COLO829 (cell line): ENCODE results near the gene WDR54.

Experiments used
- DNase-seq: peaks from one replicate; pipeline ENCODE4 v3.0.0; 2012; ENCODE audit warnings: low spot score

The WDR54 gene

GRCh38 chr2:74421221-74421870 is at the start of gene WDR54, which contains the start of gene C2orf81:
Gene WDR54 (plus strand): TSS chr2:74421730. CDS start chr2:74422154, 424 bp downstream.
Gene C2orf81 (minus strand): TSS chr2:74421619. CDS start chr2:74421560, 59 bp downstream.
- peak; percentile 81 for DNase-seq

GRCh38 chr2:74372674-74373073 is 48.9 kb upstream of the WDR54 start:
- no peak for DNase-seq

- peak; percentile 28 for DNase-seq
These were observed 48.3 kb upstream of the WDR54 start for GRCh38 chr2:74373221-74373676.

- DNase-seq, result no peak
These were observed 47.5 kb upstream of the WDR54 start for GRCh38 chr2:74373985-74374384.

- DNase-seq, result no peak
These were observed 46.9 kb upstream of the WDR54 start for GRCh38 chr2:74374509-74375205.

- no peak for DNase-seq
These were observed 45.7 kb upstream of the WDR54 start for GRCh38 chr2:74375838-74376237.

- no peak for DNase-seq
These were observed 43.5 kb upstream of the WDR54 start for GRCh38 chr2:74378007-74378406.

GRCh38 chr2:74379851-74380789 is 41.4 kb upstream of the WDR54 start, which contains the start of gene DCTN1:
Gene DCTN1 (minus strand): TSS chr2:74380311. CDS start chr2:74380037, 274 bp downstream.
- DNase-seq, result peak; percentile 66

GRCh38 chr2:74381751-74382150 is 39.8 kb upstream of the WDR54 start:
- DNase-seq, result peak; percentile 23

- DNase-seq, result no peak
These were observed 38.3 kb upstream of the WDR54 start for GRCh38 chr2:74383254-74383653.

GRCh38 chr2:74384051-74384450 is 37.5 kb upstream of the WDR54 start:
- DNase-seq, result no peak

- no peak for DNase-seq
These were observed 36.1 kb upstream of the WDR54 start for GRCh38 chr2:74385396-74385795.

- DNase-seq, result no peak
These were observed 34.2 kb upstream of the WDR54 start for GRCh38 chr2:74387346-74387745.

- DNase-seq, result no peak
These were observed 30.9 kb upstream of the WDR54 start for GRCh38 chr2:74390606-74391005.

GRCh38 chr2:74391209-74391579 is 30.3 kb upstream of the WDR54 start:
- DNase-seq, result peak; percentile 32

GRCh38 chr2:74391580-74392448 is 29.7 kb upstream of the WDR54 start:
- DNase-seq, result peak; percentile 98

- DNase-seq, result no peak
These were observed 29.1 kb upstream of the WDR54 start for GRCh38 chr2:74392449-74392743.

GRCh38 chr2:74393525-74393924 is 28.0 kb upstream of the WDR54 start:
- no peak for DNase-seq

GRCh38 chr2:74396149-74396548 is 25.4 kb upstream of the WDR54 start:
- DNase-seq, result no peak

- peak; percentile 37 for DNase-seq
These were observed 21.7 kb upstream of the WDR54 start for GRCh38 chr2:74399785-74400184.

GRCh38 chr2:74401891-74402290 is 19.6 kb upstream of the WDR54 start:
- DNase-seq, result no peak

GRCh38 chr2:74406035-74406434 is 15.5 kb upstream of the WDR54 start:
- DNase-seq, result no peak
